Mucosa of stomach (tissue), 1 donor: ENCODE measurements around the gene WNT2B.
"Not testable (repeated sequence)": the region's sequence is repeated elsewhere in the genome, so short reads cannot be mapped to it uniquely, and the experiment has no call there.

ENCODE experiments used
- H3K27me3 ChIP-seq: one replicate; pipeline ENCODE4 v1.7.0; 2013; ENCODE audit warnings: mild to moderate bottlenecking, low read length; ENCODE audit not compliant: control insufficient read depth, insufficient read depth
- H3K36me3 ChIP-seq: one replicate; pipeline ENCODE4 v1.7.0; 2013; ENCODE audit warnings: low read length; ENCODE audit not compliant: control insufficient read depth, insufficient read depth
- H3K4me1 ChIP-seq: one replicate; pipeline ENCODE4 v1.7.0; 2013; ENCODE audit warnings: mild to moderate bottlenecking, low read length; ENCODE audit not compliant: control insufficient read depth, insufficient read depth
- H3K4me3 ChIP-seq: one replicate; pipeline ENCODE4 v1.7.0; 2013; ENCODE audit warnings: low read length
- H3K9ac ChIP-seq: one replicate; pipeline ENCODE4 v1.7.0; 2013; ENCODE audit warnings: mild to moderate bottlenecking, low read length, moderate library complexity
- H3K9me3 ChIP-seq: one replicate; pipeline ENCODE4 v1.7.0; 2013; ENCODE audit warnings: mild to moderate bottlenecking, low read length, moderate library complexity; ENCODE audit not compliant: control insufficient read depth
- donor health status: Pancreatic carcinoma.

Gene WNT2B

DNA sequence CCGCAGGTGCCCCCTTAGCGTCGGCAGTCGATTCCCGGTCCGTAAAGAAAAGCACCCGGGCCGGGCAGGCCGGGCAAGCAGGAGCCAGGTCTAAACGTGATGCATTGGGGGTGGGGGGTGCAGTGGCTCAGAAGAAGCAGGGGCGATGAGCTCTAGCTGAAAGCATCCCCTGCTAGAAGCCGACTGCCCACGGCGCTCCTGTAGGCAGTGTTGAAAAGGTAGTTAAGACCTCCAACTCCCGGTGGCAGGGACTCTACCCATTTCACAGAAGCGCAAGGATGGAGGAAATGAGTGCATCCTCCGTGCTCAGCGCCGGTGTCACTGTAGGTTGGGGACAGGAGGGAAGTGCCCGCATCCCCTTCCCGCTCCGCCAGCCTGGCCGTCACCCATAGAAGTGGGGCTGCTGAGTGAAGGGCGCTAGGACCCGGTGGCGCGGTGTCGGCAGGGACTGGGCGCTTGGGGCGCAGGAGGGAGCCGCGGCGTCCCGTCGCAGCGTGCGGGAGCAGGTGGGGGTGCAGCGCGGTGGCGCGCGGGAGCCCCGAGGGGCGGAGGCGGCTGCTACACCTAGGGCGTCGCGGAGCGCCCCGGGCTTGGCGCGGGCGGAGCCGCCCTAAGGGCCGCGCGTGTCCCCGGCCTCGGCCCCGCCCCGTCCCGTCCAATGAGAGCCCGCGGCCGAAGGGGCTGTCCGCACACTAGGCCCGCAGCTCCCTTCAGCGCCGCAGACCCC is at the start of gene WNT2B:
Gene WNT2B (plus strand): TSS at position 688 of the 727 bp plus-strand sequence. CDS start 298 bp downstream, outside the sequence.
- H3K4me3 ChIP-seq, result peak within 1 kb of the TSS; percentile 25
- H3K4me1 ChIP-seq, result peaks cover 9% of the 10 kb centered on the region
- no peaks in the 10 kb centered on the region for H3K36me3 ChIP-seq
- no peaks in the 10 kb centered on the region for H3K9me3 ChIP-seq
- peak within 1 kb of the TSS; percentile 47 for H3K9ac ChIP-seq
- peaks cover 59% of the 10 kb centered on the region for H3K27me3 ChIP-seq

DNA sequence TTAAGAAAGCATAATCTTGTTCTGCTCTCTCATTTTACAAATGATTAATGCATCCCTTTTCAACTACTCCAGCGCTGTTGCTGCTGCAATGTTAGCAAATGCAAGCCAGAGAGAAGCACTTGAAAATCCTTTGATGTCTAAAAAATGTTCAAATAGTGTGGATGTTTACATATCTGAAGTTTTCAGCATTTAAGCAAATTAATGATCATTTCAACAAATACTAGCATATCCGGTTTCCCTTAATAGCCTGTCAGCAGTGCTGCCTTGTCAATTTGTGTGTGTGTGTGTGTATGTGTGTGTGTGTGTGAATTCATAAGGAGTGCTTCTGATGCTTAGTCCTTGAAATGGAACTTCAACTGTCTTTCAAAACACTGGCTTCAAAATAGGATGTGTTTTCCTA is 48.1 kb upstream of the WNT2B start:
- peaks cover 8% of the 10 kb centered on the region for H3K36me3 ChIP-seq
- no peaks in the 10 kb centered on the region for H3K27me3 ChIP-seq
- H3K9ac ChIP-seq, result no peak overlapping the region
- H3K9me3 ChIP-seq, result no peaks in the 10 kb centered on the region
- no peak overlapping the region for H3K4me3 ChIP-seq
- H3K4me1 ChIP-seq, result peaks cover 29% of the 10 kb centered on the region

DNA sequence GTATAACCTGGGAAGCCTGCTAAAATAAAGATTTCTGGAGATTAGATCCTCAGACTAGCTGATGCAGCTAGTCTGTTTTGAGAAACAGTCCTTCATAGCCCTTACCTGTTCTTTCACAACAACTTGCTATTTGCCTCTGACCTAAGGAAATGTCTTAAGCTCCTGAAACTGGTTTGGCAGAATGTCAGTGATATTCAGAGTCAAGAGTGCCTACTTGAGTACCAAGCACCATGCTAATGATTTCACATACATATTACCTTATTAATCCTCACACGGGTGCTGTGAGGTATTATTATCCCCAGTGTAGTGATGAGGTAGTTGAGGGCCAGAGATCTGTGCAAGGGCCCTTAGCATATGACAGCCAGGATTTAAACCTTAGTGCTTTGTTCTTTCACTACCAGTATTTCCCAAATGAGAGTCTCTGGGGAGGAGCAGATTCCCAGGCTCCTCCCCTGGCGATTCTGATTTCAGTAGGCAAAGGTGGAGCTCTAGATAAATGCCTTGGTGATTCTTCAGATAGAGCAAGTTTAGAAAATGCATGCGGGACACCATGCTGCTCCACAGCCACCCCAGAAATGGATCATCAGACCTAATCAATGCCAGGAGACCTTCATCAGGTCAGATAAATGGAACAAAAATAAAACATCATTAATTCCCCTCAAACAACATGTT is 47.4 kb upstream of the WNT2B start:
- Histone ChIP-seq H3K4me1 (peaks cover 33% of the 10 kb centered on the region), H3K36me3 (peaks cover 8% of the 10 kb centered on the region), H3K9me3 (no peaks in the 10 kb centered on the region), H3K9ac (no peak overlapping the region), H3K27me3 (no peaks in the 10 kb centered on the region), H3K4me3 (no peak overlapping the region)

DNA sequence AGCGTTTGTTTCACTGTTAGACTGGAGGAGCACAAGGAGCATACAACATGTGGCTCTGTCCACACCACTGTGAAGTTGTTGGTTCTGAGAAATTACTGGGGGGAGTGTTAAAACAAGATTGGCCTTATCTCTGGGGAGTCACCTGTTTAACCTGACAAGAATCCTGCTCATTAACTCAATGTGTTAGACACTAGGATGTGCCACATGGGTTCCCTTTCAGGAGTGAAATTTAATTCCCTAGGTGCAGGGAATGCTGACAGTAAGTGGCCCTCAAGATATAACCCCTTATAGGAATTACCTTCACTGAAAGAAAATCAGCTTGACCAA is 45.8 kb upstream of the WNT2B start:
- no peaks in the 10 kb centered on the region for H3K27me3 ChIP-seq
- H3K9me3 ChIP-seq, result no peaks in the 10 kb centered on the region
- H3K36me3 ChIP-seq, result peaks cover 3% of the 10 kb centered on the region
- H3K9ac ChIP-seq, result no peak overlapping the region
- H3K4me3 ChIP-seq, result no peak overlapping the region
- peaks cover 33% of the 10 kb centered on the region for H3K4me1 ChIP-seq

DNA sequence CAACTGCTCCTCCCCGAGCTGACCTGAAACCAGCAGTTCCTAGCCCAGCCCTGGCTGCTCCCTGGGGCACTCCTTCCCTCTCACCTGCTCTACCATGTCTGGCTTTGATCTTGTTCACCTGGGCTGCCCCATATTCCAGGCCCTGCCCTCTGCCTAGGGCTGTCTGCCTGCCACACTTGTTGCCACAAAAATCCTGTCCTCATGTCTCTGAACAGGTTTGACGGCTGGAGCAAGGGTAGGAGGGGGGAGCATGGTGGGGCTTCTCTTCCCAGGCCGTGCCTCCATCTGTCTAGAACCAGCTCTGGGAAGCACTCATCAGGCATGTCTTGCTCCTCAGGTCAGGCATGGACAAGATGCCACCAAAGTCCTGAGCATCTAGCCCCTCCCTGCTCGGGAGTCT is 44.3 kb upstream of the WNT2B start:
- Histone ChIP-seq H3K9me3 (no peaks in the 10 kb centered on the region), H3K4me1 (peaks cover 33% of the 10 kb centered on the region), H3K4me3 (no peak overlapping the region), H3K27me3 (no peaks in the 10 kb centered on the region), H3K9ac (no peak overlapping the region), H3K36me3 (no peaks in the 10 kb centered on the region)

DNA sequence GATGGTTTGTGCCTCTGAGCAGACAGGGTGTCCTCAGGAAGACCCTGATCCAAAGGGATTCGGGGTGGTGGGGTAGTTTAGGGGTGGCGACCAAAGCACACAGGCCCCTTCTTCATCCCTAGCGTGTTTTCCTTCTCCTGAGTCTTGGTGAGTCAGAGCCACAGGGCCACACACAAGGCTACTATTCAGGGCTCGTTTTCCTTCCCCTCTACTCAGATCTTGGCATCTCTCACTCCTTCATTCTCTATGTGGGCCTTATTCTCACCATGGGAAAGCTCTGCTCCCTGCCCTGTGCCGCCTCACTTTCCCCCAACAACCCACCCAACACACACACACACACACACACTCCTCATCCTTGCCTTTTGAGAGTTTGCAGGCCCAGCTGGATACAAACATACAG is 43.6 kb upstream of the WNT2B start:
- H3K4me1 ChIP-seq, result peaks cover 33% of the 10 kb centered on the region

DNA sequence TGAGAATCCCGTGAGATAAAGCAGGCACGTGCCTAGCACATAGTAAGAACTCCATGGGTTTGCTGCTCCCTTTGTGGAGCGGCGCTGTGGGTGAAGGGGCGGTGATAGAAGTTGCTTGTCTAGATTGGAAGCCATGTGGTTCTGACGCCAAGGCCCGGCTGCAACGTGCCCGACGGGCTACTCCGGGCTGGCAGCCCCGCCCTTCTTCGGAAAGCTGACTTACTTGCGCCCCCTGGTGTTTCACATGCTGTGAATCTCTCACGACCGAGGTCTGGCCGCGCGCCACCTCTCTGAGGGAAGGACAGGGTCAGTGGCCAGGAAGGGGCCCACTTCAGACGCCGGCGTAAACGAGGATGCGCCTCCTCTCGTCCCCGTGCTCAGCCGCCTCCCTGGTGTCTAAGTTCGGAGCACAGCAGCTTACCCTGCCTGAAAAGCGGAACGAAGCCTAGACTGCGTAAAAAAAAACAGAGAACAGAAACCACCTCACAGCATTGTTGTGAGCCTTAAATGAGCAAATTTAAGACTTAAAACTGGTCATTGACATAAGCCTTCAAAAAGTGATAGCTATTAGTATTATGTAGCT is 42.6 kb upstream of the WNT2B start:
- Histone ChIP-seq H3K36me3 (no peaks in the 10 kb centered on the region), H3K9me3 (no peaks in the 10 kb centered on the region), H3K4me3 (peak overlapping the region; percentile 1), H3K27me3 (no peaks in the 10 kb centered on the region), H3K4me1 (peaks cover 25% of the 10 kb centered on the region), H3K9ac (peak overlapping the region; percentile 75)

More for the DNA sequence above, 43.6 kb upstream of the WNT2B start:
- Histone ChIP-seq H3K4me3 (no peak overlapping the region), H3K27me3 (no peaks in the 10 kb centered on the region), H3K9ac (no peak overlapping the region), H3K9me3 (no peaks in the 10 kb centered on the region), H3K36me3 (no peaks in the 10 kb centered on the region)

DNA sequence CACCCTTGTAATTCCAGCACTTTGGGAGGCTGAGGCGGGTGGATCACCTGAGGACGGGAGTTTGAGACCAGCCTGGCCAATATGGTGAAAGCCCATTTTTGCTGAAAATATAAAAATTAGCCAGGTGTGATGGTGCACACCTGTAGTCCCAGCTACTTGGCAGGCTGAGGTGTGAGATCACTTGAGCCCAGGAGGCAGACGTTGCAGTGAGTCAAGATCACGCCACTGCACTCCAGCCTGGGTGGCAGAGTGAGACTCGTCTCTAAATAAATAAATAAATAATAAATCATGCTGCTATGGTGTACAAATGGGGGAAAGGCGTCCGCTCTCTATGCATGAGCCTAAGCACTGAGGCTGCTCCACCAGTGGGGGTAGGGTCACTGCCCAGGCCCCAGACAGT is 38.4 kb upstream of the WNT2B start:
- not testable (repeated sequence) for H3K9me3 ChIP-seq, H3K4me3 ChIP-seq, H3K9ac ChIP-seq, H3K4me1 ChIP-seq, H3K27me3 ChIP-seq, H3K36me3 ChIP-seq

DNA sequence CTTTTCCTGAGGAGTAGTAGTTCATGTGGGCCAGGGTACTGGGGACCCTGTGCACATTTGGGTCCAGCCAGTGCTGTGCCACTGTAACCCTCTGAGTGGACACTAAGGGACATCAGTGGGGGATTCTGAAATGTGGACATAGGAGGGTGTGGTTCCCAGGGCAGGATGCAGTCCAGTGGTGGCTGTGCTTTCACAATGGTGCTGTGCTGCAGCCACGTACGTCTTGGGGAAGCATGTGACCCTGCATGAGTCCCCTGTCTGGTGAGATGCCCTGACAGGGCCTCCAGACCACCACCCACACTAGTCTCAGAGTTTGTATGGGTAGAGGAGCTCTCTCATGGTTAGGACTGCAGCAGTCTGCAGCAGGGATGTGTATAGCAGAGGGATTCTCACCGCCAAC is 37.8 kb upstream of the WNT2B start:
- Histone ChIP-seq H3K4me3 (no peak overlapping the region), H3K36me3 (no peaks in the 10 kb centered on the region), H3K4me1 (peaks cover 1% of the 10 kb centered on the region), H3K9me3 (no peaks in the 10 kb centered on the region), H3K9ac (no peak overlapping the region), H3K27me3 (no peaks in the 10 kb centered on the region)

DNA sequence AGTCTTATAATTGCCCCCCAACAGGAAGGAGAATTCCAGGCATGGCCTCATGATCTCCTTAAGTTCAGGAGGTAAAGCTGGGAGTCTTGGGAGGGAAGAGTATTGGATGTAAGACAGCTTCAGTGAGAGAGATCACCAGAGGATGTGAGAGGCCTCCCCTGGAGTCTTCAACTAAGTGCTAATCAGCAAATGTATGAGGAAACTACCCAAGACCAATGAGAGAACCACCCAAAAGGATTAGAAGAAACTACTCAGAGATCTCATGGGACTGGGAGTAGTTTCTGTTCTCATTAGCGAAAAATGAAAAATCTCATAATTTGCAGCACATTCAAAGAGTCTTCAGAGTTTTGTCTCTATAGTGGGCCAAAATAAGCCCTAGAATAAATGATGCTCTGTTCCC is 36.6 kb upstream of the WNT2B start:
- Histone ChIP-seq H3K4me3 (no peak overlapping the region), H3K9ac (no peak overlapping the region), H3K4me1 (no peaks in the 10 kb centered on the region), H3K36me3 (no peaks in the 10 kb centered on the region), H3K9me3 (no peaks in the 10 kb centered on the region), H3K27me3 (no peaks in the 10 kb centered on the region)

DNA sequence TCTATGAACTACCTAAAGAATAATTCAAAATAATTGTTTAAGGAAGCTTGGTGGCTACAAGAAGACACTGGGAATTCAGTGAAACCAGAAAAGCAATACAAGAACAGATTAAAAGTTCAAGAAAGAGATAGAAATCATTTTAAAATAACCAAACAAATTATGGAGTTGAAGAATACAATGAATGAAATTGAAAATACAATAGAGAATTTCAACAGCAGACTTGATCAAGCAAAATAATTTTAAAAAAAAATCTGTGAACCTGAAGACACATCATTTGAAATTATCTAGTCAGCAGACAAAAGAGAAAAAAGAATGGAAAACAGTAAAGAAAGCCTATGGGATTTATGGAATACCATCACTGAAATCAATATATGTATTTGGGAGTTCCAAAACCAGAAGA is 31.2 kb upstream of the WNT2B start:
- no peaks in the 10 kb centered on the region for H3K9me3 ChIP-seq
- H3K4me1 ChIP-seq, result no peaks in the 10 kb centered on the region
- no peak overlapping the region for H3K4me3 ChIP-seq
- H3K9ac ChIP-seq, result no peak overlapping the region
- no peaks in the 10 kb centered on the region for H3K36me3 ChIP-seq
- no peaks in the 10 kb centered on the region for H3K27me3 ChIP-seq

DNA sequence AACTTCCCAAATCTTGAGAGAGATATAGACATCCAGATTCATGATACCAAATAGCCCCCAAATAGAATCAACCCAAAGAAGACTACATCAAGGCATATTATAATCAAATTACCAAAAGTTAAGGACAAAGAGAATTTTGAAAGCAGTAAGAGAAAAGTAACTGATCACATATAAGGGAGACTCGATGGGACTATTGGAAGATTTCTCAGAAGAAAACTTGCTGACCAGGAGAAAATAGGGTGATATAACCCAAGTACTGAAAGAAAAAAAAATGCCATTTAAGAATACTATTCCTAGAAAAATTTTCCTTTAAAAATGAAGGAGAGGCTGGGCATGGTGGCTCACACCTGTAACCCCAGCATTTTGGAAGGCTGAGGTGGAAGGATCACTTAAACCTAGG is 30.5 kb upstream of the WNT2B start:
- Histone ChIP-seq H3K4me1 (no peaks in the 10 kb centered on the region), H3K9ac (no peak overlapping the region)

More for the DNA sequence above, 30.5 kb upstream of the WNT2B start:
- Histone ChIP-seq H3K27me3 (no peaks in the 10 kb centered on the region), H3K9me3 (no peaks in the 10 kb centered on the region), H3K4me3 (no peak overlapping the region), H3K36me3 (no peaks in the 10 kb centered on the region)
